ENCODE data around the gene BSG. TPM values are rescaled to one million over a fixed set of nuclear protein-coding genes. Genes with fewer than 3 reads are reported as not detected.
A peak's percentile ranks its signal among the peaks of the same experiment; 100 is the strongest.

The BSG gene
- total and polyA plus RNA-seq, 2 of the 4 experiments (the other 2 are of a cell fraction), result 130 to 698 TPM

DNA sequence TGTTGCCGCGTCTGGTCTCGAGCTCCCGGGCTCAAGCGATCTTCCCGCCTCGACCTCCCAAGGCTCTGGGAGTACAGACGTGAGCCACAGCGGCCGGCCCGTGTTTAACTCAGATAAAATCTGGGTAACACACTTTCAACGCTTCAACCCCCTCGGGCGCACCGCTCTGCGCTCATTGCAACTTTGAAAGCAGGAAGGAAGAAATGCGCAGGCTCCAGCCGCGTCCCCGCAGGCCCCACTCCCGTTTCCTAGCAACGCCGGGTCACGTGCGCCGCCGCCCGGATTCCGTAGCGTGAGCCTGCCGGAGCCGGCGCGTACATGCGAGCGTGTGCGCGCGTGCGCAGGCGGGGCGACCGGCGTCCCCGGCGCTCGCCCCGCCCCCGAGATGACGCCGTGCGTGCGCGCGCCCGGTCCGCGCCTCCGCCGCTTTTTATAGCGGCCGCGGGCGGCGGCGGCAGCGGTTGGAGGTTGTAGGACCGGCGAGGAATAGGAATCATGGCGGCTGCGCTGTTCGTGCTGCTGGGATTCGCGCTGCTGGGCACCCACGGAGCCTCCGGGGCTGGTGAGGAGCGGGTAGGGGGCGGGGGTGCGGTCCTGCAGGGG lies at the start of gene BSG (continued):
- TF ChIP-seq NFE2L2 (IDR thresholded peaks at IDR 0.05; ENCODE audit: low read depth, low read length), result no peak
- TF ChIP-seq, protein P1, sequence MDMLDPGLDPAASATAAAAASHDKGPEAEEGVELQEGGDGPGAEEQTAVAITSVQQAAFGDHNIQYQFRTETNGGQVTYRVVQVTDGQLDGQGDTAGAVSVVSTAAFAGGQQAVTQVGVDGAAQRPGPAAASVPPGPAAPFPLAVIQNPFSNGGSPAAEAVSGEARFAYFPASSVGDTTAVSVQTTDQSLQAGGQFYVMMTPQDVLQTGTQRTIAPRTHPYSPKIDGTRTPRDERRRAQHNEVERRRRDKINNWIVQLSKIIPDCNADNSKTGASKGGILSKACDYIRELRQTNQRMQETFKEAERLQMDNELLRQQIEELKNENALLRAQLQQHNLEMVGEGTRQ (IDR thresholded peaks at IDR 0.05; ENCODE audit: low read depth, low read length), result peak; percentile 99

DNA sequence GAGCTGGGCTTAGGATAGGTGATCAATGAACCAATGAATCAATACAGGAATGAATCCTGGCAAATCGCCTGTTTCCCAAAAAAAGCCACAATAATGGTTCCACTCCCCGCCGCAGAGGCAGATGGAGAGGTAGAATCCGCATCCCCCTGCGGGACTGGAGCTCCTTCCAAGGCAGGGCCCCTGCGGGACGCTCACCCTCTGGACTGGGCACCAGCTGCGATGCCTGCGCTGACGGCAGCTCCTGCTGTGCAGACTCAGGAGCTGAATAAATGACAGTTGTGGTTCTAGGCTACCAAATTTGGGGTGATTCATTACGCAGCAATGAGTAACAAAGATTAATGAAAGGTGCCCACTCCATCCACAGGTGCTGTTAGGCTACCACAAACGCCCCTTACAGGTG lies 49.7 kb upstream of the BSG start:
- CTCF ChIA-PET, result no interaction called here
- POLR2A ChIA-PET (ENCODE audit: unreplicated experiment), result no interaction called here
- Histone ChIP-seq H3K9me3 (ENCODE audit: control insufficient read depth, insufficient read depth, low read length) (peaks cover 4% of the 10 kb centered on the region), H2AK9ac (replicated peaks; ENCODE audit: low read depth, low read length, poor library complexity) (no peak overlapping the region), H4K5ac (ENCODE audit: low read depth, low read length) (no peak overlapping the region), H3K9me1 (ENCODE audit: insufficient read depth, low read length) (no peaks in the 10 kb centered on the region), H2AK5ac (ENCODE audit: low read depth, low read length) (no peak overlapping the region), H3K14ac (replicated peaks; ENCODE audit: low read depth, low read length) (no peak overlapping the region), H2BK15ac (ENCODE audit: low read depth, low read length) (no peak overlapping the region), H3K18ac (ENCODE audit: low read depth, low read length) (no peak overlapping the region), H3K79me1 (ENCODE audit: low read depth in 1 of 2, low read length in 2 of 2) (no peaks in the 10 kb centered on the region), H4K20me1 (ENCODE audit: insufficient read depth, low read length) (no peaks in the 10 kb centered on the region), H3K4ac (ENCODE audit: low read depth, low read length) (no peak overlapping the region), H2BK5ac (ENCODE audit: low read depth, low read length, poor library complexity, severe bottlenecking) (no peak overlapping the region), H2BK120ac (ENCODE audit: low read depth, low read length) (no peak overlapping the region), H3K23ac (ENCODE audit: low read depth, low read length) (no peak overlapping the region), H2AFZ (replicated peaks; ENCODE audit: low read length, poor library complexity) (no peak overlapping the region), H4K91ac (ENCODE audit: insufficient read depth, low read depth, low read length) (no peak overlapping the region), H3K27ac (ENCODE audit: insufficient read depth, low read length) (no peak overlapping the region), H4K8ac (ENCODE audit: low read depth in 2 of 2, low read length in 2 of 2) (no peak overlapping the region), H3K27me3 (ENCODE audit: control insufficient read depth, insufficient read depth, low read length) (peaks cover 9% of the 10 kb centered on the region), H3K4me1 (ENCODE audit: control insufficient read depth, insufficient read depth, low read length) (peaks cover 13% of the 10 kb centered on the region), H3K56ac (ENCODE audit: extremely low read depth, insufficient read depth, low read length) (no peak overlapping the region), H3K4me3 (ENCODE audit: insufficient read depth, low read depth, low read length) (no peak overlapping the region), H3K4me2 (ENCODE audit: low read depth, low read length) (no peak overlapping the region), H3K9ac (ENCODE audit: low read depth, low read length) (no peak overlapping the region), H2BK20ac (ENCODE audit: low read depth, low read length) (no peak overlapping the region), H3K36me3 (ENCODE audit: control insufficient read depth, insufficient read depth, low read length) (peaks cover 7% of the 10 kb centered on the region; the same call in 1 of the 2 replicates)
- in situ Hi-C loops (cut with MboI; ENCODE audit: low sequenced_read_pairs), result no loop called here
- 98% methylated on average over 6 of the region's 12 CpGs; no CpG with 5 or more reads in 1 of the 2 experiments for WGBS, 2 experiments (ENCODE audit: extremely low coverage in 2 of 2, insufficient read length in 1 of 2)
- intact Hi-C loops (cut with micrococcal nuclease), result no loop called here
- DNase-seq, result no peak
- no peak for ATAC-seq (ENCODE audit: low read depth)
- no TSS peak for BruUV-seq (replicated peaks)
- TF ChIP-seq, protein P1 (IDR thresholded peaks at IDR 0.05; ENCODE audit: low read depth, low read length), result no peak
- no peak for TF ChIP-seq MXI1 (IDR thresholded peaks at IDR 0.05; ENCODE audit: borderline replicate concordance, low read depth, low read length)
- TF ChIP-seq BHLHE40 (IDR thresholded peaks at IDR 0.05; ENCODE audit: low read depth, low read length), result no peak
- TF ChIP-seq RAD21 (IDR thresholded peaks at IDR 0.05; ENCODE audit: low read length), result no peak
- TF ChIP-seq MAFK (IDR thresholded peaks at IDR 0.05; ENCODE audit: low read depth, low read length), result no peak
- no peak for TF ChIP-seq SMC3 (IDR thresholded peaks at IDR 0.05; ENCODE audit: low read depth, low read length)
- TF ChIP-seq, protein P2, sequence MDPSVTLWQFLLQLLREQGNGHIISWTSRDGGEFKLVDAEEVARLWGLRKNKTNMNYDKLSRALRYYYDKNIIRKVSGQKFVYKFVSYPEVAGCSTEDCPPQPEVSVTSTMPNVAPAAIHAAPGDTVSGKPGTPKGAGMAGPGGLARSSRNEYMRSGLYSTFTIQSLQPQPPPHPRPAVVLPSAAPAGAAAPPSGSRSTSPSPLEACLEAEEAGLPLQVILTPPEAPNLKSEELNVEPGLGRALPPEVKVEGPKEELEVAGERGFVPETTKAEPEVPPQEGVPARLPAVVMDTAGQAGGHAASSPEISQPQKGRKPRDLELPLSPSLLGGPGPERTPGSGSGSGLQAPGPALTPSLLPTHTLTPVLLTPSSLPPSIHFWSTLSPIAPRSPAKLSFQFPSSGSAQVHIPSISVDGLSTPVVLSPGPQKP (IDR thresholded peaks at IDR 0.05; ENCODE audit: borderline replicate concordance, low read depth, low read length), result no peak
- TF ChIP-seq CEBPB (IDR thresholded peaks at IDR 0.05; ENCODE audit: low read depth, low read length), result no peak
- TF ChIP-seq MAZ (IDR thresholded peaks at IDR 0.05; ENCODE audit: borderline replicate concordance, low read depth, low read length), result no peak
- no peak for TF ChIP-seq CHD1 (IDR thresholded peaks at IDR 0.05; ENCODE audit: low read depth, low read length)
- TF ChIP-seq RFX5 (IDR thresholded peaks at IDR 0.05; ENCODE audit: low read depth, low read length), result no peak
- TF ChIP-seq NFE2L2 (IDR thresholded peaks at IDR 0.05; ENCODE audit: low read depth, low read length), result no peak
- TF ChIP-seq FOS (IDR thresholded peaks at IDR 0.05; ENCODE audit: low read depth, low read length), result no peak
- TF ChIP-seq RCOR1 (IDR thresholded peaks at IDR 0.05; ENCODE audit: insufficient replicate concordance, low read length), result no peak
- no peak for TF ChIP-seq POLR2A (IDR thresholded peaks at IDR 0.05; ENCODE audit: low read depth, low read length)
- dilution Hi-C loops (cut with HindIII; ENCODE audit: low sequenced_read_pairs, unreplicated experiment), result no loop called here
